Muscle layer of duodenum (tissue), 2 donors: ENCODE data around the gene ELP4.
"Not testable (repeated sequence)": the region's sequence is repeated elsewhere in the genome, so short reads cannot be mapped to it uniquely, and the experiment has no call there.

Experiments
- H3K27ac ChIP-seq: one replicate; pipeline ENCODE4 v1.7.0; 2013; ENCODE audit warnings: mild to moderate bottlenecking, low read length
- H3K27me3 ChIP-seq: one replicate; pipeline ENCODE4 v1.7.0; 2013; ENCODE audit warnings: low read depth, mild to moderate bottlenecking, control low read depth, low read length
- H3K36me3 ChIP-seq, 2 donors: one replicate each; pipeline ENCODE4 v1.7.0; 2013; ENCODE audit warnings: low read length in 2 of 2, control low read depth in 1 of 2, mild to moderate bottlenecking in 1 of 2; ENCODE audit not compliant: insufficient read depth in 2 of 2, control insufficient read depth in 1 of 2
- H3K4me1 ChIP-seq, 2 donors: one replicate each; pipeline ENCODE4 v1.7.0; 2013; ENCODE audit warnings: low read length in 2 of 2, mild to moderate bottlenecking in 2 of 2, control low read depth in 1 of 2, moderate library complexity in 1 of 2; ENCODE audit not compliant: insufficient read depth in 2 of 2, control insufficient read depth in 1 of 2
- H3K4me3 ChIP-seq, 2 donors: one replicate each; pipeline ENCODE4 v1.7.0; 2013; ENCODE audit warnings: low read length in 2 of 2, low read depth in 1 of 2, mild to moderate bottlenecking in 1 of 2
- H3K9me3 ChIP-seq, 2 donors: one replicate each; pipeline ENCODE4 v1.7.0; 2013; ENCODE audit warnings: low read length in 2 of 2, control low read depth in 1 of 2, mild to moderate bottlenecking in 1 of 2; ENCODE audit not compliant: control insufficient read depth in 1 of 2
- donor health status: healthy.

Gene ELP4

DNA sequence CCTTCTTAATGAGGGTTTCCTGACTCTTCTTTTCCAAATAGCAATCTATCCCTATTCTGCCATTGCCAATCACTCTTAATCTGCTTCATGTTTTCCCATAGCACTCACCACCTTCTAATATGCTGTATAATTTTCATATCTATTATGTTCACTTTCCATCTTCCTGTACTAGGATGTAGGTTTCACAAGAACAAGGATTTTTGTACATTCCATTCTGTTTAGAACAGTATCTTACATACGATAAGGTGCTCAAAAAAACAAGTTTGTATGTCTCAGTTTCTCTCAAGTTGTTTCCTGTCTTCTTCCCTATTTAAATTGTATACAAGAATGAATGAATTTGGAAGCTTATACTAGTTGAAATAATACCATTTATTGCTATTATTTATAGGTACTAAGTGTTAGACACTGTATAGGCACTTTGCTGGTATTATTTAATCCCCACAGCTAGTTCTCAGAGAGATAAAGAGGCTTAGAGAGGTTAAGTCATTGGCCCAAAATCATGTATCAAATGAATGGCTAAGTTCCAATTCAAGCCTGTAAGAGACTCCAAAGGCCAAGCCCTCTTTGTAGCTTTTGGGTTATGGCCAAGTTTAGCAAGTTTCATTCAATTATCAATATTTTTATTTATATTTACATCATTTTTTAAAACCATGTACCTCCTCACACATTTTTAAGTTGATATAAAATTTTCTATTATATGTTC, 166.9 kb downstream of the ELP4 start:
- peaks cover 0 to 4% of the 10 kb centered on the region in 2 donors for H3K36me3 ChIP-seq

DNA sequence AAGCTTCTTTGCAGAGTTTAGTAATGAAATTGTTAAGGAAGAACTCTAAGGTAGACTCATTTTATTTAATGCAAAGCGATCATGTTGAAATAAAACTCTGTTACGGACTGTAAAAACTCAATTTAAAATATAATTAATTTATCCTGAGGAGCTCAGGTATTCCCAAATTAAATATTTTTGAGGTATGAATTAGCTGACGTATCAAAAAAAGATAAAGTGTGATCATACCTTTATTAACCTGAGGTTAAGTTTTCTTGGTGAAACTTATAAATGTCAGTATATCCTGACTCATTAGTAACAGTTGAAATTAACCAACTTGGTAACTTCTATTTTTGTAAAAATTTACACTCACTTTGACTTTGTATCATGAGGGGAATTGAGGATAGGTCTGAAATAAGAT, 171.2 kb downstream of the ELP4 start:
- Histone ChIP-seq H3K27ac (no peak overlapping the region), H3K4me1 (no peaks in the 10 kb centered on the region), H3K27me3 (no peaks in the 10 kb centered on the region), H3K9me3 (no peaks in the 10 kb centered on the region), H3K36me3 (peaks cover 0 to 4% of the 10 kb centered on the region in 2 donors), H3K4me3 (no peak overlapping the region)

More for the DNA sequence above, 166.9 kb downstream of the ELP4 start:
- H3K4me3 ChIP-seq, result no peak overlapping the region
- H3K27ac ChIP-seq, result no peak overlapping the region
- H3K27me3 ChIP-seq, result no peaks in the 10 kb centered on the region
- H3K4me1 ChIP-seq, result no peaks in the 10 kb centered on the region
- no peaks in the 10 kb centered on the region for H3K9me3 ChIP-seq

DNA sequence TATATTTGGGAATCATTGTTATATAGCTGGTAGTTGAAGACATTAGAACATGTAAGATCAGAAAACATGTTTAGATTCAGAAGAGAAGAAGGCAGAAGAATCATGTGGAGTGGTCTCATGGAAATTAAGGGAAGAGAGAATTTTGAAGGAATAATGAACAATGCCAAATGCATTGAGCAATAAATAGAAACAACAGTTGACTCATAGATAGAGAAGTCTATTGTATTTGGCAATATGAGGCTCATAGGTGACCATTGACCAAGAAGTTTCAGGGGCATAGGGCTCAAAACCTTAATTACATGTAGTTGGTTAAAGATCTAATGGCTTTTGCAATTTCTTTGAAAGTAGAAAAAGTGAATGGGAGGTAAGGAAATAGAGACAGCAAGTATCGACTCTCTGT, 177.7 kb downstream of the ELP4 start:
- no peaks in the 10 kb centered on the region for H3K4me1 ChIP-seq
- H3K4me3 ChIP-seq, result no peak overlapping the region
- H3K27ac ChIP-seq, result no peak overlapping the region
- no peaks in the 10 kb centered on the region for H3K9me3 ChIP-seq
- H3K27me3 ChIP-seq, result no peaks in the 10 kb centered on the region
- no peaks in the 10 kb centered on the region for H3K36me3 ChIP-seq

DNA sequence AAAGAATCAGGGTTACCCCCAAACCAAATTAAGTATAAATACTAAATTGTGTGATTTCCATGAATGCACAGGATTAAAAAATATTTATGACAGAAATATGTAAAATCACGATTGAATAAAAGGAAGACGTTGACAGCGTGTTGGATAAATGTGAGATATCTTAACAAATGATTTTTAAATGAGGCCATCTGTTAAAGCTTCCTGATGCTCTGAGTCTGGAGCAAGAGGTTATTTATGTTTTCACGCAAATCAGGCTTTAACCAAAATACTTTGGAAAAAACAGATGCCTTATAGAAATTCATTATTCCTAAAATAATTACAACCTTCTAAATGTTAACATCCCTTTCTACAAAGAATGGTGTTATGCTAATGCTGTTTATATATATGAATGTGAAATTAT, 178.3 kb downstream of the ELP4 start:
- Histone ChIP-seq H3K27ac (no peak overlapping the region), H3K36me3 (no peaks in the 10 kb centered on the region), H3K9me3 (no peaks in the 10 kb centered on the region), H3K4me3 (no peak overlapping the region), H3K27me3 (no peaks in the 10 kb centered on the region), H3K4me1 (no peaks in the 10 kb centered on the region)

DNA sequence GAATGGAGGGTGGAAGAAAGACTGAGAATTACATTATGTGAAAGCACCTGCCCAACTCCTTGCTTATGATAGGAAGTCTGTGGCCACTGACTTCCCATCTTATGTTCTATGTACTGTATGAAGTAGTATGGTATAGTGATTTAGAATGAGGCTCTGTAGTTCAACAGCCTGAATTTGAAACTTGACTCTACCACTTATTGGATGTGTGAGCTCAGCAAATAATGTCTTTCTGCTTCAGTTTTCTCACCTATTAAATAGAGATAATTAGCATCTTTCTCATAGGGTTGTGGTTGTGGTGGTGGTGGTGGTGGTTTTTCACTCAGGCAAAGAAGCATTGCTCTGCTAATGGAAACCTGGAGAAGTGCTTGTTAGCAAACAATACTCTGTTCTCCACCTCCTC, 180.0 kb downstream of the ELP4 start:
- H3K36me3 ChIP-seq, result no peaks in the 10 kb centered on the region
- no peak overlapping the region for H3K4me3 ChIP-seq
- H3K27ac ChIP-seq, result no peak overlapping the region
- no peaks in the 10 kb centered on the region for H3K9me3 ChIP-seq
- H3K4me1 ChIP-seq, result no peaks in the 10 kb centered on the region
- H3K27me3 ChIP-seq, result no peaks in the 10 kb centered on the region

DNA sequence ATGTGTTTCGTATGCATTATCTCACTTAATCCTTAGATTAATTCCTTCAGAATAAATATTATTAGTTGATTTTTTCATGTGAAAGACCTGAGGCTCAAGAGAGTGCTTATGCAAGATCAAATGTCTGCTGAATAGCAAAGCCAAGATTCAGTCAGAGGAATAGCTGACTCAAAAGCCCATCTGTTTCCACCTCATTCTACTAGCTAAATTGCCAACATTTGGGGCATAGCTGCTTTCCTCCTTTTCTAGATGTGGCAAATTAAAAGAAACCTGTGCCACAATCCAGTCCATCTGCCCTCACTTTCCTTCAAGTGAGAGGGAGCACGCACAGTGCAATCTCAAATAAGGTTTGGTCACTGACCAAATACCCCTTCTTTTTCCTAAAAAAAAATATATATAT, 180.5 kb downstream of the ELP4 start:
- Histone ChIP-seq H3K27ac (no peak overlapping the region), H3K9me3 (no peaks in the 10 kb centered on the region), H3K4me3 (no peak overlapping the region), H3K36me3 (no peaks in the 10 kb centered on the region), H3K27me3 (no peaks in the 10 kb centered on the region), H3K4me1 (no peaks in the 10 kb centered on the region)

DNA sequence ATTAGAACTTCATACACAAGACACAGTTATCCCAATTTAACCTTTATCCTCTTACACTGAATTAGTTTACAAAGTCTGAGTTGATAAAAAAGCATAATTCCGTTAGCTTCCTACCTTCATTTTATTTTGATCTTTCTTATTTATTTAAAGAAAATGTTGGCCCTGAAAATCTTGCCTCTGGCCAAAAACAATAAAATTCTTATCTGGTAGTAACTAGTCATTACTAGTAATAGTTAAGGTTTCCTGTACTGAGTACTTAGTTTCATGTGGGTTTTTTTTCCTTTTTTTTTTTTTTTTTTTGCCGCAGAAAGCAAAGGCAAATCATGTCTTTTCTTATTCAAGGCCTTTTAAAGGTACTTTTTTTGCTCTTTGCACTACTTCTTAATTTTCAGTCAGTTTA, 180.9 kb downstream of the ELP4 start:
- Histone ChIP-seq H3K4me3 (no peak overlapping the region), H3K27ac (no peak overlapping the region), H3K9me3 (no peaks in the 10 kb centered on the region), H3K36me3 (no peaks in the 10 kb centered on the region), H3K4me1 (no peaks in the 10 kb centered on the region), H3K27me3 (no peaks in the 10 kb centered on the region)

DNA sequence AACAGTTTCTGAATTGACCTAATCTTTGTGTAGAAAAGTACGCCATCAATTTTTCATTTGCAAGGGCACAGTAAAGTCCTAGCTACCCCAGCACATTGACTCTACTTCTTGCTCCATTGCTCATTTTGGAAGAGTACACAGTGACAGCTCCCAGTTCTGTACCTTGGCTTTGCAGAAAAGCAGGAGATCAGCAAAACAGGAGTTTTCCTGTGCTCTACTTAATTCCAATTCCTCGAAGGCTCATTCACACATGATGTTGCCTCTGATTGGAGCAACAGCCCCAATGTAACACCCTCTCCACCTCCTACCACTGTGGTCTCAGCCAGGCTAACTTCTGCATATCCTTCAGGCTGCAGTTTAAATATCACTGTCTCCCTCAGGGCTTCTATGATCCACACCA, 182.9 kb downstream of the ELP4 start:
- H3K4me1 ChIP-seq, result no peaks in the 10 kb centered on the region
- no peaks in the 10 kb centered on the region for H3K27me3 ChIP-seq
- no peak overlapping the region for H3K27ac ChIP-seq
- H3K36me3 ChIP-seq, result no peaks in the 10 kb centered on the region
- no peaks in the 10 kb centered on the region for H3K9me3 ChIP-seq
- H3K4me3 ChIP-seq, result no peak overlapping the region

DNA sequence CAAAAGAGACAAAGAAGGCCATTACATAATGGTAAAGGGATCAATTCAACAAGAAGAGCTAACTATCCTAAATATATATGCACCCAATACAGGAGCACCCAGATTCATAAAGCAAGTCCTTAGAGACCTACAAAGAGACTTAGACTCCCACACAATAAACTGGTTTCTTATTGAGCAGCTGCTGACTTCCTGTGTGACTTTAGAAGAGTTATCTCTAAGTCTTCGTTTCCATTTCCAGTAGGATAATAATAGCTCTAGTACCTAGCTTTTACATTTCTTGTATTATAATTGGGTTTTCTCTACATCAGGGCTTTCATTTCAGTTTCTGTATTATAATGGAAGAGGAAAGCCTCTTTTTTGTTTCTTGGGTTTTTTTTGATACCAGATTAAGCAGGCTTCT, 187.5 kb downstream of the ELP4 start:
- H3K4me3 ChIP-seq, H3K9me3 ChIP-seq: not testable (repeated sequence)

DNA sequence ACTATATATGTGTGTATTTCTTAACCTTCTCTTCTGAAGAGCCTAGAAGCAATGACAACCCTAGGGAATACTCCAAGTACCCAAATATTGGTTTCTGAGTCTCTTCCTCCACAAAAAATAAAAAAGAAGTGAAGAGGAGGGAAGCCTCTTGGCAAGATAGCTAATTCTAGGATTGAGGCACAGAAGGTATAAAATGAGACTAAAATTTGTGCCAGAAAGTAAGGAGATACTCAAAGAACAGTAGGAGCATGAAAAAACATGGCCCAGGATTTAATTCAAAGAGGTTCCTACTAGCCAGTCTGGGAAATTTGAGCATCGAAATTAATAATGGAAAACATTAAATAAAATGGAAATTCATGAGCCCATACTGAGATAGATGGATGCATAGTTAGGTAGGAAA, 189.5 kb downstream of the ELP4 start:
- H3K4me3 ChIP-seq, result no peak overlapping the region
- no peaks in the 10 kb centered on the region for H3K9me3 ChIP-seq
- H3K27me3 ChIP-seq, result no peaks in the 10 kb centered on the region
- no peaks in the 10 kb centered on the region for H3K4me1 ChIP-seq
- H3K27ac ChIP-seq, result no peak overlapping the region
- H3K36me3 ChIP-seq, result no peaks in the 10 kb centered on the region

More for the DNA sequence above, 187.5 kb downstream of the ELP4 start:
- not testable (repeated sequence) for H3K27me3 ChIP-seq, H3K4me1 ChIP-seq, H3K27ac ChIP-seq, H3K36me3 ChIP-seq

DNA sequence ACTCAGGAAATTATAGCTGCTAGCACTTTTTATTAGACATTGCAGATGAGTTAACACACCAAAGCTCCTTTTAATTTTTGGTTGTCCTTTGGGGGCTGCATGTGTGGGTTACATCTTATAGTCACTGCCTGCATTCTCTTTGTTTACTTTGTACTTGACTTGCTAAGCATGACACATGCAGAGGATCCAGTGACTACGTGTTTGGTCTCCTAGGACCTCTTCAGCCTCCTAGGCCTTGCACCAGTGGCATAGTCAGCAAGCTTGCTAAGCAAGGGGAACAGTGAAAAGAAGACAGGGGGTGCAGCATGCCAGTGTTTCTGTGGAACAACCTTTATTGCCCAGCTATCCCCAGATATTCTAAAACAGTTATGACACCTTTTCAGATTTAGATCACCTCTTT, 193.4 kb downstream of the ELP4 start:
- Histone ChIP-seq H3K4me3 (no peak overlapping the region), H3K36me3 (peaks cover 0 to 3% of the 10 kb centered on the region in 2 donors), H3K27me3 (no peaks in the 10 kb centered on the region), H3K27ac (no peak overlapping the region), H3K9me3 (no peaks in the 10 kb centered on the region), H3K4me1 (no peaks in the 10 kb centered on the region)

DNA sequence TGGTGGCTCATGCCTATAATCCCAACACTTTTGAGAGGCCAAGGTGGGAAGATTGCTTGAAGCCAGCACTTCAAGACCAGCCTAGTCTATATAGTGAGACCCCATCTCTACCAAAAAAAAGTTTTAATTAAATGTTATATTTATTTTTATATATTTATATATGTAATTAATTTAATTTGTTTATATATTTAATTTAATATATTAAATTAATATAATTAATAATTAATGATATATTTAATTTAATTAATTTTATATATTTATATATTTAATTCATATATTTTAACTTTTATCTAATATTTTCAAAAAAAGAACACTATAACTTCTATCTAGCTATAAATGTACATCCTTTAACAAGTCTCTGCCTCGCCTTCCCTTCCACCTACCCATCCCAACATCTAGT, 196.8 kb downstream of the ELP4 start:
- H3K27ac ChIP-seq, result no peak overlapping the region
- no peaks in the 10 kb centered on the region for H3K27me3 ChIP-seq
- no peak overlapping the region for H3K4me3 ChIP-seq
- H3K4me1 ChIP-seq, result no peaks in the 10 kb centered on the region
- H3K36me3 ChIP-seq, result peaks cover 0 to 3% of the 10 kb centered on the region in 2 donors
- H3K9me3 ChIP-seq, result no peaks in the 10 kb centered on the region
